GM12891 (cell line): ENCODE results near the gene DOCK11.

ENCODE experiments used
- POLR2A ChIP-seq: IDR thresholded peaks from 2 replicates; pipeline ENCODE4 v1.6.1; 2011; ENCODE audit warnings: low read depth, low read length, control low read depth
- POLR2AphosphoS5 ChIP-seq: IDR thresholded peaks from 2 replicates; pipeline ENCODE4 v1.6.1; 2011; ENCODE audit warnings: low read depth, low read length, control low read depth
- POU2F2 ChIP-seq: IDR thresholded peaks from 2 replicates; pipeline ENCODE4 v1.6.1; 2011; ENCODE audit warnings: low read depth, mild to moderate bottlenecking, control low read depth, low read length, moderate library complexity
- SPI1 ChIP-seq: IDR thresholded peaks from 2 replicates; pipeline ENCODE4 v1.6.1; 2011; ENCODE audit warnings: low read depth, low read length, control low read depth
- TAF1 ChIP-seq: IDR thresholded peaks from 2 replicates; pipeline ENCODE4 v1.6.1; 2011; ENCODE audit warnings: low read depth, low read length, control low read depth

GRCh38 chrX:118522230-118522926 lies 26.8 kb downstream of the DOCK11 start:
- TF ChIP-seq POLR2A (no peak), TAF1 (no peak), SPI1 (no peak), POLR2AphosphoS5 (no peak), POU2F2 (no peak)
